GM19035 (cell line): ENCODE results near the gene CPNE1.

Experiments
- ATAC-seq: cut with Tn5 transposase; IDR thresholded peaks from one replicate; pipeline ENCODE4 v1.9.1; 2021; ENCODE audit not compliant: unreplicated experiment

CPNE1 gene

DNA sequence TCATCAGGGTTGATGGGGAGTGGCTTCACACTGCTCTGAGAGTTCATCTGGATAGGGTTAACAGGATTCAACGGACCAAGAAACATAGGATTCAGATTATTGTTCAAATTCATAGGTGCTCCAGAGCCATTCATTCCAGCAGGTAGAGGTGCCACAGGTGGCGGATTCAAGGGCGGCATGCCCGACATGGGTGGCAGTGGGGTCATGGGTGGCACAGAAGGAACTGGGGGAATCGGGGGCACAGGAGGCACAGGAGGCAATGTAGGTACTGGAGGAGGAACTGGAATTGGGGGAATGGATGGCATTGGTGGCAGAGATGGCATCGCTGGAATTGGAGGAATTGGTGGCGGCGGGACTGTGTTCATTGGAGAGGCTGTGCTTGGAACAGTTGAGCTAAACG lies 10.3 kb downstream of the CPNE1 start:
- no peak for ATAC-seq

DNA sequence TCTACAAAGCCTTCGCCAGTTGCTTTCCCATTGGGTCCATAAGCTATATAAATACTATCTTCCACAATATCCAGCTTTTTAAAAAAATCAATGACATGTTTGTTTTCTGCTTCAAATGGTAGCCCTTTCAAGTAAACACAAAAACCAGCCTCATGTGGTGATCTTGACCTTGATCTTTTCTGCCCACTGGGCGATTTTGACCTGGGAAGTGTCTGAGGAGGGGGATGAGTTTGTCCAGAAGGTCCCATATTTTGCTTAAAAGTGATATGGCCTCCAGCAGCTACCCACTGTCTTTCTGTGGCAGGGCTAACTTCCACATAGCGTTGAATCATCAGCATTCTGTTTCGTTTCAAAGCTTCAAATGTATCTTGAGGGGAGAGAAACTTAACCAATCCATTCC lies 10.8 kb downstream of the CPNE1 start:
- ATAC-seq = no peak

DNA sequence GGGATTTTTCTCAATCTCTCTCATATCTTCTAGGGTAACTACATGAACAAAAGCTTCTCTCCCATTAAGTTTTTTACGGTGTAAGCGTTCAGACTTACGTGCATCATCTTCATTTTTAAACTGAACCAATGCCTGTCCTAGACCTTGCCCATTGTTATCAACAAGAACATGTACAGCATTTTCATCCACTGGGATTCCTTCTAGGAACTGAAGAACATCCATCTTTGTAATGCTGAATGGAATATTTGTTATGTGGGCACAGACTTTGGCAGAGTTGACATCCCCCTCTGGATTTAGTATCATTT lies 11.3 kb downstream of the CPNE1 start:
- ATAC-seq = no peak

DNA sequence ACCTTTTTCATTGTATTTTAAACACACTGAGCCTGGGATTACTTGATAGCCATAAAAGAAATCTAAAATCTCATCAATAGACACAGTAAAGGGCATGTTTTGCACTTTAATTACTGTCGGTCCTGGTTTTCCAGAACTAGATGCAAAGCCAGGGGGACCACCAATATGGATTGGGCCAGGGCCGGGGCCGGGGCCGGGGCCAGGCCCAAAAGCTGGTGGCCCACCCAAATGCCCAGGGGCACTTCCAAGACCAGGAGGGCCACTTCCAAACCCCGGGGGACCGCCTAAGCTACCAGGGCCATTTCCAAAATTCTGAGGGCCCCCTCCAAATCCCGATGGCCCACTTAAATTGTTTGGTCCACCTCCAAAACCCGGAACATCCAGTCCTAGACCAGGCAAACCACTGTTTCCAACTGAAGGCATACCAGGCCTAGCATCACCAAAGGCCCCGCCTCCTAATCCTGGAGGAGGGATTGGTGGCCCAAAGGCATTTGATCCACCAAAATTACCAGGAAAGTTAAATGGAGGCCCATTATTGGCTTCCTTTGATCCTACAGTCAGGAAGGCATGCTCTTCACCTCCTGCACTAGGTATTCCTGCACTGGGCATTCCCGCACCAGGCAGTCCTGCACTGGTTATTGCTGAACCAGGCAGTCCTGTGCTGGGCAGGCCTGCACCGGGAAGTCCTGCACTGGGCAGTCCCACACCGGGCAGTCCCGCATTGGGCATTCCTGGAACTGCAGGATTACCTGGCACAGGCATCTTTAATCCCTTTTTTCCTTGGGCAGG lies 11.9 kb downstream of the CPNE1 start:
- ATAC-seq = no peak

DNA sequence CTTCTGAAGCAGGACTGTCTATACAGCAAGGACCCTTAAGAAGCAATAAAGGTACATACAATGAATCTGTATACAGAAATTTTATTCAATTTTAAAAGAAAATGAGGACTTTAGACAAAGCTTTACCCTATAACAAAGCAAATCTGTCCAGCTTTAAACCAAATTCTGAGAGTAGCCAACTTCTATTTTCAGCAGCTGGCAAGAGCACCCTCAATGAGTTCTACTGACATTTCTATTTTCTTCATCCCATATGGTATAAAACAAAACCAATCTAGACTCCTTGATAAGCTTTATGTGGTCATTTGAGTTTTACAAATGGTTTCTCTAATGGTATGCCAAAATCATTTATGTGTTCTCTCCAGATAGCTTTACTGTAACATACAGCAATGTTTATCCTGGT lies 12.7 kb downstream of the CPNE1 start:
- ATAC-seq = no peak

DNA sequence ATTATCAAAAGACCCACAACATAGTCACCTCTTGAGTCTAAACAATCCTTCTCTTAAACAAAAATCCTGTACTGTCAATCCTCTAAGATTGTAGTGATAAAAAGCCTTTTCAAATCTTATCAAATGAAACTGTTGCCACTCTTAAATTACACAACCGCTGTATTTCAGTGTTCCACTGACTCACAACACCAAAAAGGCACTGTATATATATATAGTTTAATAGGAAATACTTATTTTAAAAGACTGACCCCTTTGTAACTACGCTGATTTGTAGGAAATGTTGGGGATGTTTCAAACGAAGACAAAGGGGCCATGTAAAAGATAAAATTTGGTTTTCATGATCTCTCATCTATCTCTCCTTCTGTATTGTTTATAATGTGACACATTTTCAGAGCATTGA lies 14.1 kb downstream of the CPNE1 start:
- no peak for ATAC-seq

DNA sequence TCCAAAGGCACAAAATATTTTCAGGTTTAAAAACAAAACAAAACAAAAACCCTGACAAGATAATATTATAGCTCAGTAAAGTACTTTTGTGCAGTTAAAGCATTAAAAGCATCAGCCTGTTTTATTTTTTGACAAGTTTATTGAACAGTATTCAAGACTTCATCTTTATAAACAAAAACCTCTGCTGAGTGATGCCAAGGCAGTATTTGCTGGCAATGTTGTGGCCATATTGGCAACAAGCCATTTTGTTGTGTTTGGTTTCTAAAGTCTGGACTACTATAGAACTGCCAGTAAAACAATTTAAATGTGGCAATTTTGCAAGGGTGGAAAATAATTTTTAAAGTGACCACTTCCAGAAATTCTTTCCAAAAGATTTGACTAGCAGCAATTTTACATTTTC lies 15.9 kb downstream of the CPNE1 start:
- ATAC-seq = no peak

DNA sequence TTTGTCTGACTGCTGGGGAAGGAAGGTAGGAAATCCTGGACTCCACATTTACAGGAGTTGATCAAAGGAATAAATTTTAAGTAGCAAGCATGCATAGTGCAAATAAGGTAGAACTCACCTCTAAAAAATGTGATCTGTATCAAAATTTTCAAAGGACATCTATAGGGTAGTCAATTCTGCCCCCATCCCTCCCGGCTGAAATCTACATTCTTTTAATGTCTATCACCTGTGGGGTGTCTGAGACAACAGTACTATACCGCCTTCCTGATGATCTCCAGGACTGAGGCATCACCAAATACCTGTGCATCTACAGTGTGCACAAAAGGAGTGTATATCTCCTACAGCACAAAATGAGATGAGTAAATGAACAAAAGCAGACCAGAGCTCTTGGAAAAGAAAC lies 19.9 kb downstream of the CPNE1 start:
- ATAC-seq = no peak

DNA sequence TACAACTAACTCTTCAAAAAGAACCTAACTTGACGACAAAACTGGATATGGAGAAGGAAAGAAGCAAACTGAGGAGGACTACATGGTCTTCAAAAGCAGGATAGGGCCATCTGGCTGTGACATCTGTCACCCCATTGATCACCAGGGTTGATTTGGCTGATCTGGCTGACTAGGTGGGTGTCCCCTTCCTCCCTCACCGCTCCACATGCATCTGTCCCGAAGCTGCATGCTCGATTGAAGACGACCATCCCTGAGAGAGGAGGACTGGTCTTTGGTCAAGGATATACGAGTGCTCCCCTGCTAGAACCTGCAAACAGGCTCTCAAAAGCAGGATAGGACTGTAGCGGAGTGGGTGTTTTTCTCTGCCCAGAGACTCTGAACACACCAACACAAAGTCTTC lies 21.7 kb downstream of the CPNE1 start:
- ATAC-seq = no peak

DNA sequence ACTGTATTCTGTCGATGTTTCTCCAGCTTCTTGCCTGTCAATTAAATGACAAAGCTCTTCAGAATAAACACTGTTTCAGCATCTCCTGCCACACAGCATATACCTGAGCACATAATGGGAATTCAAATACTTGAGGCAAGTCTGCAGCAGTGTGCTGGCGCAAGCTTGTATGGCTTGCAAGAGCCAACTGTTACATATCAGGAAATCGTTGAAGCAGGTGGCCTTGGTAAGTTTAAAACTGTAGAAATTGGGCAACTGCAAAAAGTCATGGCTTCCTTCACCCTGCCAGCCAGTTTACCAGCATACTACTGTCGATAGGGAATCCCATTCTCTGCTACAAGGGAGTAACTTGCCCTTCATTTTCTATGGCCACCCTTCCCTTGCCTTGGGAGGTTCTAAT lies 23.0 kb downstream of the CPNE1 start:
- no peak for ATAC-seq

DNA sequence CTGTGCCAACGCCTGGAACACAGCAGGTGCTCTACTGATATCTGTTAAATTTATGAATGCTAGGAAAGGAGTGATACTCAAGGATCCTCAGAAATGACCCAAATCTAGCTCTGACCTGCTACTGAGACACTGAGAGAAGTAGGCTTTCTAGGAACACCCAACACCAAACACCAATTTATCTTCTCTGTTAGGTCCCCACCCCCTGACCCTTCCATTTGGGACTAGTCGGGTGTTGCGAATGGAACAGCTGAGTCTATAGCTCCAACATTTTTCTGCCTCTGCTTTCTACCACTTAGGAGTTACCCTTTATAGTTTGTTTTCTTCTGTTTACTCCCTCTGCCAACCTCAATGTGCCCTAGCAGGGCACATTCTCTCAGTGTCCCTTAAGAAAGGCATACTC lies 24.0 kb downstream of the CPNE1 start:
- ATAC-seq = no peak

DNA sequence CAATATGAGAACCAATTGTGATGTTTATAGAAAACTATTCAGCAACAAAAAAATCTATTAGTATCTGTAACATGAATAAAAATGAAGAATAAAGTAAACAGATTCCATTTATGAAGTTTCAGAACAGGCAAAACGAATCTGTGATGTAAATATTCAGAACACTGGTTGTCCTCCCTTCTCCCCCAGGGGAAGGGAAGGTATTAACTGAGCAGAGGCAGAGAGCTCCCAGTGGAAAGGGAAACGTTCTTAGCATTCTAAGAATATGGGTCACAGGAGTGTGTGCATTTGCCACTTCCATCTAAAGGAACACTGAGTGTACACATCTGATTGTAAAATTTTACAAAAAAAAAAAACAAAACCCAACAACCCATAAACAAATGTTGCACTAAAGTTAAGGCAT lies 25.9 kb downstream of the CPNE1 start:
- no peak for ATAC-seq

DNA sequence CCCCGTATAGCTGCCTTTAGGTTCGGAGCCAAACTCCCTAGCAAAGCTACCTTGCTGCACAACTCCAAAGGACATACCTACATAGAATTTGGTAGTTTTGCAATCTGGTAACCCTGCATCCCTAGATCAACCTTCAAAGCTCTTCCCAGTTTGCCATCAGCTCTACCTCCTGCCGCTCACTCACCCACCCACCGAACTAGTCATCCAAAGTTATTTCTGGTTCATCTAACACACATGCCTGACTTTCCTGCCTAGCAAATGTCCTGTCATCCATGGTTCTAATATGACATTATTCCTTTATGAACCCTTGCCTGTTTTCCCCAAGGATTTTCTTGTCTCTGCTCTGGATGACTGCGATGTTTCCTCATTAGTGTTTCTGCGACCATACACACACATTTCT lies 27.4 kb downstream of the CPNE1 start:
- no peak for ATAC-seq

DNA sequence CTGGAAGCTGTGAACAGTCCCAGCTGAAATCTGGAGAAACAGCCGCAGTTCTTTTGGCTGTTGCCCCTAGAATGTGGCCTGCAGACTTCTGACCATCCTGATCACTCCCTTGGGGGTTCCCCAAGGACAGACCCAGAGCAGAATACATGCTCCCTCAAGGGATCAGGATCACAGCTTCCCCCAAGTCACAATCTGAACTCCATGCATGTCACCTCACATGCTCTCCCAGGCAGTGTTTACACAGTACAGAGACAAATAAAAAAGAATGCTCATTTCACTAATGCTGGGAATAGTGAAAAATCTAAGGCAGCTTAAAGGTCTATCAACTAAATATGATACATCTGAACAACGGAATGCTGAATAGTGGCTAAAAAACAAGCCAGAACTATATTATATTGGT lies 28.6 kb downstream of the CPNE1 start:
- no peak for ATAC-seq

DNA sequence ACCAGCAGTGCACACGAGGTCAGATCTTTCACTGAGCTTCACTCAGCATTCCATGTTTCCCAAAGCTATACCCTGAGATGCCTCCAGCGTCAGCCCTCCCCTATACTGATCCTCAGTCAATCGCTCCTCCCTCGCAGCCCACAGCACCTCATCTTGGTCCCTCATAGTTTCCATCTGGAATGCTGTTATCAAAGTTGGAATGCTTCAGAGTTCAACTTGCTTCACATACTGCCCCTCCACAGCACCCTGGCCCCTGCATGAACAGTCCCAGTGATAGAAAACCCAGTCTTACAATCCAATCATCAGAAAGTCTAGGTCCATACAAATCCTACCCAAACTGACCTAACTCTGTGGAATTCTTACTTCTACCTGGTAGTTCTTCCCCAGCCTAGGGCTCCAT lies 29.0 kb downstream of the CPNE1 start:
- no peak for ATAC-seq

DNA sequence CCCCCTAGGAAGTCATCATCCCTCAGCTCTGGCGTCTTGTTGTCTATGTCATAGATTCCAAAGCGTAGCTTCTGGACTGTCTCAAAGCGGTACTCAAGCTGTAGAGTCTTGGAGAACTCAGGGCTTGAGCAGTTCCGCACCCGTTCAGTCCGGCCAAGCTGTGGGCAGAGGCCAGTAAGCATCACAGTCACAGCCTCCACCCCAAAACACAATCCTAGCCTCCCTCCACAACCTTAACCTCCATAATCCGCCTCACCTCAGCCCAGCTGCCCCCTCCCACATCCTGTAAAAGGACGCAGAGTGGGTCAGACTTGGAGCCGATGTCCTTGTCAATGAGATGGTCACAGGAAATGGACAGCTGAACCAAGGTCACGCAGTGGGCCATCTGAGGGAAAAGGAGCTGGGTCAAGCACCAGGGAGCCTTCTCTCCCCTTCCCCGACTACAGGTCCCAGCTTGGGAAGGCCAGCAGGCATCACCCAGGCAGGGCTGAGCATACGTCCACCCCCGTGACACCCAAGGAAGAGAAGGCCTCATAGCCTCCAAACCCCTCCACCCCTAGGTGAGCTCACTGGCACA lies 32.1 kb downstream of the CPNE1 start:
- ATAC-seq = no peak

DNA sequence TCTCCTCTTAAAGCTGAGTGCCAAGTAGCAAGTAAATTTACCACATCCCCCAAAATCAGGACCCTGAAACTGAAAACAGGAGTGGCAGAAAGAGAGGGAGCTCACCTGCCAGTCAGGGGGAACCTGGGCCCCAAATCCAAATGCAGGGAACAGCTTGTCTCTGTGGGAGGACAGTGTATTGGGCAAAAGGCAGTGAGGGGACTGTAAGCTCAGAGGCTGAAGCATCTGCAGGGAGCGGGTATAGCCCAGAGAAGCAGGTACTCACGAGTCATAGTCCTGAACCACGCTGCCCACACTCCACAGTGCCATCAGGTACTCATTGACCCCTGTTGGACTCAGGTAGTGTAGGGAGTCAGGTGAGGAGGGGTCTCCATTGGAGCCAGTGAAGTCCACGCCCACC lies 34.1 kb downstream of the CPNE1 start:
- no peak for ATAC-seq

DNA sequence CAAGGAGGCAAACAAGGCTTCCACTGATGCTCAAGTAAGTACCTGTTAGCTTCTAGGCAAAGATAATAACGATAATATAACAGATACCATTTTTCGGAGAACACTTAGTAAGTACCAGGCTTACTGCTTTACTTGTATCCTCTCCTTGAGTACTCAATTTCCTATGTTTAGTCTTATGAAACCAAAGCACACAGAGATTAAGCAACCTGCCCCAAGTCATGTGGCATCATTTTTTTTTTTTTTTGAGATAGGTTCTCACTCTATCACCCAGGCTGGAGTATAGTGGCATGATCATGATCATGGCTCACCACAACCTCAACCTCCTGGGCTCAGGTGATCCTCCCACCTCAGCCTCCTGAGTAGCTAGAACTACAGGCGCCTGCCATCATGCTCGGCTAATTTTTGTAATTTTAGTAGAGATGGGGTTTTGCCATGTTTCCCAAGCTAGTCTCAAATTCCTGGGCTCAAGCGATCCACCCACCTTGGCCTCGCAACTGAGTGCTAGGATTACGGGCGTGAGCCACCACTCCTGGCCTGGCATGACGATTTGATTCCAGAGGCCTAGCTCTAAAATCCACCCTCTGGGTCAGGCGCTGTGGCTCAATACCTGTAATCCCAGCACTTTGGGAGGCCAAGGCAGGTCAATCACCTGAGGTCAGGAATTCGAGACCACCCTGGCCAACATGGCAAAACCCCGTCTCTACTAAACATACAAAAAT lies 35.1 kb downstream of the CPNE1 start:
- no peak for ATAC-seq

DNA sequence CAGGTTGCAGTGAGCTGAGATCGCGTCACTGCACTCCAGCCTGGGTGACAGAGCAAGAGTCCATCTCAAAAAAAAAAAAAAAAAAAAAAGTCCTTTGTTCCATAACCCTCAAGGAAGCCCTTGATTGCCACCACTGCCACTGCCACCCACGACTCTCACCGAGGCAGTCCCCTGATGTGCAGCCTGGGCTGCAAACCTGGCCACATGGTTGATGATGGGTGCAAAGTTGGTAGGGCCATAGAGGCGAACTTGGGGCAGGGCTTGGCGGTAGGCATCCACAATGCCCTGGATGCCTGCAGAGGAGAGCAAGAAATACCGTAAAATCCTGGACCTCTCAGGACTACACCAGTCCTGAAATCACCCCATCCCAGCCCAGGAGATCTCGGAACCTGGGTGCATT lies 37.6 kb downstream of the CPNE1 start:
- ATAC-seq = no peak

DNA sequence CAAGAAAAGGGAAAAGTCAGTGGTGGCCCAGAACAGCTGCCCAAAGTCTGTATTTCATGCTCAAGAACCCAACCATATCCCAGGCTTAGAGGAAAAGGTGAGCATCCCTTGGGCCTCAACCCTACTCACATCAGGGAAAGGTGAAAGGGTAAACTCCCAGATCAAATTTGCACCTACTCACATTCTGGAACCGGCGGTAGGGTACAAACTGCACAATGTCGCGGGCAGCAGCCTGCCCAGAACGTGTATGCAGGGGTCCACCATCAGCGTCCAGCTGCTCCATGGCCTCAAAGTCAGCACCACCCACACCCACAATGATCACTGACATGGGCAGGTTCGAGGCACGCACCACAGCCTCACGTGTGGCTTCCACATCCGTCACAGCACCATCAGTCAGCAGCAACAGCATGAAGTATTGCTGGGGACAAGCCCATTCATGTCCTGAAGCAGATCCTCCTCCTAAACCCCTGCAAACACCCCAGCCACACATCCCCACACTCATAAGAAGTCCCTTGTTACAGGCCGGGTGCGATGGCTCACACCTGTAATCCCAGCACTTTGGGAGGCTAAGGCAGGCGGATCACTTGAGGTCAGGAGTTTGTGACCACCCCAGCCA lies 38.2 kb downstream of the CPNE1 start:
- ATAC-seq = no peak

DNA sequence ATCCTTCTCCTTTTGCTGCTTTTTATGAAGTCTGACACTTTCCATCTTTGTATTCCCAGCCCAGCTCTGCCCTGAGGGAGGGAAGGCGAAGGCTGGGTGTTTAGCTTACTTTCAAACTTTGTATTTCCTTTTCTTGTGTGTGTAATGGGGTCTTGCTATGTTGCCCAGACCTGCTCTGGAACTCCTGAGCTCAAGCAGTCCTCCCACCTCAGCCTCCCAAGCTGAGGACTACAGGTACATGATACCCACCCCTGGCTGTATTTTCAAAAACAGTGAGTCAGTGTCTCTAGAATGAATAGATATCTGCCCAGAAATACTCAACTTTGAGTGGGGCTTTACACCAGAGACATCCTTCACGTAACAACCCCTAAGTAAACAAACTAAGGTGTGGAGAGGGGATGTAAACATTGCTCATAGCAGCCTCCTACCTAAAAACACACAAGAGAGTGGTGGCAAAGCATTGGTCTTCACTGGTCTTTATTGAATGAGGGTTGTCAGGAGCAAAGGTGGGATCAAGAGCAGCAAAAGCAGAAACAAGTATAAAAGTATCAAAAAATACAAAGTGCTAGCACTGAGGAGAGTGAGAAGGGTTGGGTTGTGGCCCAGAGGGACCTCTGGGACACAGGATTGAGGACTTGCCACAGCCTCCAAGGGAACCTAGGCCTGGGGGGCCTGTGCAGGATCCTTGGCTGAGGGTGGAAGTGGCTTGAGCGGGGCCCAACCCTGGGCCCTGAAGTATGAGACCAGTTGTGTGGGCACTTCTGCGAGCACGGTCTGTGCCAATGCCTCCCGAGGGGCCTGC lies 38.9 kb downstream of the CPNE1 start:
- ATAC-seq = no peak
